ENCODE measurements around the gene PCCA. TPM values are rescaled to one million over a fixed set of nuclear protein-coding genes. Genes with fewer than 3 reads are reported as not detected.

The PCCA gene
- total and polyA plus RNA-seq, 2 donors (not counting 3 experiments of a cell fraction or from before 2014, with no cell fraction given) = 5.7 to 20.2 TPM

- H3K79me2 ChIP-seq (ENCODE audit: control insufficient read depth, insufficient read depth, low read length) = no peaks in the 10 kb centered on the region
- no peak for TF ChIP-seq MYC (IDR thresholded peaks at IDR 0.05; ENCODE audit: low read depth, low read length)
- TF ChIP-seq JUN (IDR thresholded peaks at IDR 0.05; ENCODE audit: borderline replicate concordance, insufficient read depth, insufficient read length, low read depth) = no peak
- no peak for TF ChIP-seq POLR2AphosphoS5 (IDR thresholded peaks at IDR 0.05; ENCODE audit: insufficient read depth, low read depth, low read length)
- TF ChIP-seq, protein P1, sequence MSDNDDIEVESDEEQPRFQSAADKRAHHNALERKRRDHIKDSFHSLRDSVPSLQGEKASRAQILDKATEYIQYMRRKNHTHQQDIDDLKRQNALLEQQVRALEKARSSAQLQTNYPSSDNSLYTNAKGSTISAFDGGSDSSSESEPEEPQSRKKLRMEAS (IDR thresholded peaks at IDR 0.05; ENCODE audit: insufficient read depth, insufficient read length) = no peak
- no peak for TF ChIP-seq FOS (IDR thresholded peaks at IDR 0.05; ENCODE audit: borderline replicate concordance, insufficient read depth, low read length)
- no peak for TF ChIP-seq POLR2A (IDR thresholded peaks at IDR 0.05; ENCODE audit: low read depth, low read length)
- TF ChIP-seq EZH2 (IDR thresholded peaks at IDR 0.05; ENCODE audit: borderline replicate concordance, low read depth, low read length, severe bottlenecking) = no peak
- TF ChIP-seq GATA2 (IDR thresholded peaks at IDR 0.05; ENCODE audit: insufficient read depth, insufficient read length, low read depth, low read length) = no peak
- TF ChIP-seq, protein P2, sequence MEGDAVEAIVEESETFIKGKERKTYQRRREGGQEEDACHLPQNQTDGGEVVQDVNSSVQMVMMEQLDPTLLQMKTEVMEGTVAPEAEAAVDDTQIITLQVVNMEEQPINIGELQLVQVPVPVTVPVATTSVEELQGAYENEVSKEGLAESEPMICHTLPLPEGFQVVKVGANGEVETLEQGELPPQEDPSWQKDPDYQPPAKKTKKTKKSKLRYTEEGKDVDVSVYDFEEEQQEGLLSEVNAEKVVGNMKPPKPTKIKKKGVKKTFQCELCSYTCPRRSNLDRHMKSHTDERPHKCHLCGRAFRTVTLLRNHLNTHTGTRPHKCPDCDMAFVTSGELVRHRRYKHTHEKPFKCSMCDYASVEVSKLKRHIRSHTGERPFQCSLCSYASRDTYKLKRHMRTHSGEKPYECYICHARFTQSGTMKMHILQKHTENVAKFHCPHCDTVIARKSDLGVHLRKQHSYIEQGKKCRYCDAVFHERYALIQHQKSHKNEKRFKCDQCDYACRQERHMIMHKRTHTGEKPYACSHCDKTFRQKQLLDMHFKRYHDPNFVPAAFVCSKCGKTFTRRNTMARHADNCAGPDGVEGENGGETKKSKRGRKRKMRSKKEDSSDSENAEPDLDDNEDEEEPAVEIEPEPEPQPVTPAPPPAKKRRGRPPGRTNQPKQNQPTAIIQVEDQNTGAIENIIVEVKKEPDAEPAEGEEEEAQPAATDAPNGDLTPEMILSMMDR (IDR thresholded peaks at IDR 0.05; ENCODE audit: extremely low read depth in 1 of 2, insufficient read depth in 1 of 2, low read depth in 1 of 2, low read length in 2 of 2) = no peak
- POLR2A ChIA-PET = no interaction called here
- H2AFZ ChIP-seq (ENCODE audit: low read depth, low read length) = no peak overlapping the region
- CTCF ChIA-PET = interaction anchor here (0.6 to 6.3 kb wide), 19 partner anchors 8 to 578 kb away, joined by 3 to 120 read pairs (median 3); no protein-coding TSS in a partner anchor
- H3K9me3 ChIP-seq (replicated peaks; ENCODE audit: control insufficient read depth, insufficient read depth, low read length) = no peaks in the 10 kb centered on the region
- H3K9me1 ChIP-seq (replicated peaks; ENCODE audit: control insufficient read depth, extremely low read depth, insufficient read depth, low read length) = no peaks in the 10 kb centered on the region
- DNase-seq (ENCODE audit: low read depth, low spot score) (peak; percentile 34), FAIRE-seq (peak; percentile 33)
- H3K4me2 ChIP-seq (ENCODE audit: insufficient read depth, low read length) = no peak overlapping the region
- no peak overlapping the region for H3K9ac ChIP-seq (replicated peaks; ENCODE audit: extremely low read depth, insufficient read depth, low read length)
- no peak overlapping the region for H3K27ac ChIP-seq (ENCODE audit: insufficient read depth, low read depth, low read length)
- no peak overlapping the region for H3K4me3 ChIP-seq (replicated peaks in 1 of 3; ENCODE audit: insufficient read depth in 1 of 3, low read depth in 1 of 3, low read length in 3 of 3)
- no TSS peak for BruUV-seq (replicated peaks)
- dilution Hi-C loops (cut with MboI; ENCODE audit: extremely low pct_ligation_motif_present, low sequenced_read_pairs) (no loop called here), intact Hi-C loops (cut with micrococcal nuclease) (loop anchor here (2.0 to 5.0 kb wide), 2 partner anchors 145 to 242 kb away; partner anchors contain the start of gene PCCA)
- no peaks in the 10 kb centered on the region for H4K20me1 ChIP-seq (replicated peaks; ENCODE audit: control insufficient read depth, extremely low read depth, insufficient read depth, low read length)
- H3K27me3 ChIP-seq (ENCODE audit: control insufficient read depth in 2 of 2, insufficient read depth in 2 of 2, low read length in 2 of 2) = no peaks in the 10 kb centered on the region
- no peaks in the 10 kb centered on the region for H3K36me3 ChIP-seq (ENCODE audit: control insufficient read depth in 2 of 2, extremely low read depth in 1 of 2, insufficient read depth in 2 of 2, low read length in 2 of 2)
- H3K4me1 ChIP-seq (ENCODE audit: control insufficient read depth, extremely low read depth, insufficient read depth, low read length) = peaks cover 19% of the 10 kb centered on the region
These were observed 145.1 kb downstream of the PCCA start for GRCh38 chr13:100234006-100234405.
